Breast epithelium (tissue), 3 donors: ENCODE data around the gene FTH1.
A peak's percentile ranks its signal among the peaks of the same experiment; 100 is the strongest.
"Not testable (repeated sequence)": the region's sequence is repeated elsewhere in the genome, so short reads cannot be mapped to it uniquely, and the experiment has no call there.

Source experiments
- CTCF ChIP-seq, 3 donors: fragments of 450-650 bp; IDR thresholded peaks; one replicate each; pipeline ENCODE4 v1.5.1; 2016 to 2017; ENCODE audit warnings: antibody characterized with exemption in 3 of 3, mild to moderate bottlenecking in 3 of 3, moderate library complexity in 3 of 3
- POLR2AphosphoS5 ChIP-seq, 3 donors: sonication (generic); formaldehyde crosslinking; IDR thresholded peaks; one replicate each; pipeline ENCODE4 v1.6.1; 2017; ENCODE audit warnings: antibody characterized with exemption in 3 of 3

GRCh38 chr11:61964666-61965271 is 2.7 kb downstream of the FTH1 start:
- not testable (repeated sequence) for TF ChIP-seq CTCF (IDR thresholded peaks at IDR 0.05)
- peak in 1 of 3 donors; percentile 74 for TF ChIP-seq POLR2AphosphoS5 (IDR thresholded peaks at IDR 0.05)
